Measurements from ENCODE around the gene CAPN15. TPM values are rescaled to one million over a fixed set of nuclear protein-coding genes. Genes with fewer than 3 reads are reported as not detected.
A peak's percentile ranks its signal among the peaks of the same experiment; 100 is the strongest.

The CAPN15 gene
- total and polyA plus RNA-seq, 8 donors: 16.7 to 57.2 (median 27.1) TPM

DNA sequence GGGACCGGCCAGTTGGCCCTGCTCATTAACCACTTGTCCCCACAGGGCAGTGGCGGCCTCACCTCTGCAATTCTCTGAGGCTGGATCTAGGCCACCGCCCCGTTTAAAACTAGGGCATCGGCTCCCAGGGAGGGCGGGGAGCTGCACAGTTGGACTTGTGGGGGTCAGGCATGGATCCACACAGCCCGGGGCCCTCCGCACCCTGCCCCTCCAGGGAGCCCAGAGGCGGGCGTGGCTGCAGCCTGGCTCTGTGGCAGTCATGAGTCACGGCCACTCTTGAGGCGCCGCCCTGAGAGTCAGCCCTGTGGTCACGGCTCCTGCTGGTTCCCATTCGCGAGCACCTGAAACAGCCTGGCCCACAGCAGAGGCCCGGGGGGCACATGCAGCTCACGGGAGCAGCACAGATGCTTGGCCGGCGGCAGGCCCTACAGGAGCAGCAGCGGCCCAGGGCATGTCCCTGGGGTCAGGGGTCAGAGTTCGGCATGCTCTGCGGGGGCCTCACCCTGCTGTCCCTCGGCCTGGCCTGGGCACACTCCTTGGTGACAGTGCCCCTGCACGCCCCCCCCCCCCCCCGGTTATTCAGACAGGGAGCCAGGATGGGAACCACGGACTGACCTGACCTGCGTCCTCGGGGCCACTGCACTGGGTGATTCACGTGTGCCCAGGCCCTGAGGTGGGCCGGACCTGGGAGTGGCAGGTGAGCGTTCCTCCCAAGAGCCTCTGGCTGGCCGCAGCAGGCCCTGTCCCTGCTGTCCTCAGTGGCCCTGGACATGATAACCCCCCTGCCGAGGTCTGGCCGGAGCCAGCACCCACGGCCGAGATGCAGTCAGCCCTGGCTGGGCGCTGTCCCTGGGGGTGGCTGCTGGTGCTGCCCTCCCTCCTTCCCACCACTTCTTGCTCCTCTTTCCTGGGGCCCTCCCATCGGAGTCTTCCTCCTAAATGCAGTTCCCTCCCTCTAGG is 8.2 kb downstream of the CAPN15 start:
- H3K4me1 ChIP-seq: peaks cover 0 to 7% of the 10 kb centered on the region in 2 donors
- peak; percentile 88 for ATAC-seq
- intact Hi-C loops (cut with DNase I): no loop called here
- H3K36me3 ChIP-seq: peaks cover 0 to 64% of the 10 kb centered on the region in 2 donors
- H3K4me3 ChIP-seq: no peak overlapping the region
- no peak overlapping the region for H3K27ac ChIP-seq
- TF ChIP-seq, protein P1, sequence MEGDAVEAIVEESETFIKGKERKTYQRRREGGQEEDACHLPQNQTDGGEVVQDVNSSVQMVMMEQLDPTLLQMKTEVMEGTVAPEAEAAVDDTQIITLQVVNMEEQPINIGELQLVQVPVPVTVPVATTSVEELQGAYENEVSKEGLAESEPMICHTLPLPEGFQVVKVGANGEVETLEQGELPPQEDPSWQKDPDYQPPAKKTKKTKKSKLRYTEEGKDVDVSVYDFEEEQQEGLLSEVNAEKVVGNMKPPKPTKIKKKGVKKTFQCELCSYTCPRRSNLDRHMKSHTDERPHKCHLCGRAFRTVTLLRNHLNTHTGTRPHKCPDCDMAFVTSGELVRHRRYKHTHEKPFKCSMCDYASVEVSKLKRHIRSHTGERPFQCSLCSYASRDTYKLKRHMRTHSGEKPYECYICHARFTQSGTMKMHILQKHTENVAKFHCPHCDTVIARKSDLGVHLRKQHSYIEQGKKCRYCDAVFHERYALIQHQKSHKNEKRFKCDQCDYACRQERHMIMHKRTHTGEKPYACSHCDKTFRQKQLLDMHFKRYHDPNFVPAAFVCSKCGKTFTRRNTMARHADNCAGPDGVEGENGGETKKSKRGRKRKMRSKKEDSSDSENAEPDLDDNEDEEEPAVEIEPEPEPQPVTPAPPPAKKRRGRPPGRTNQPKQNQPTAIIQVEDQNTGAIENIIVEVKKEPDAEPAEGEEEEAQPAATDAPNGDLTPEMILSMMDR (IDR thresholded peaks at IDR 0.05): no peak
- H3K27me3 ChIP-seq: no peaks in the 10 kb centered on the region
- DNase-seq: peak in 1 of 4 donors; percentile 58
- no peaks in the 10 kb centered on the region for H3K9me3 ChIP-seq

DNA sequence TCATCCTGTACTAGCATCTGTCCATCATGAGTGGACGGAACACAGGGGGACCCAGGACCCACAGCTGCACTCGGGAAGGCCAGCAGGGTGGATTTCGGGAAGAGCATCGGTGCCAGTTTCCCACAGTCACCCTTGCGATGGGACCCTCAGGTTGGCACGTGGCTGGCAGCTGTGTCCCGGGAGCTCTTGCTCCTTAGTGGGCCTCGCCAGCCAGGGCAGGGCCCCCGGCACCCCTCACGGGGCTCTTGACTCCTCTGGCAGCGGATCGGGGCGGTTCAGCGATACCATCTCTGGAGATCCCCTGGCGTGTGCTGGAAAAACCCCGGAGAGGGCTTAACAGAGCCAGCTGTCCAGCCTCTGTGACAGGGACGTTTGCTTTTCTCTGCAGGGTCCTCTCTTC is 9.2 kb downstream of the CAPN15 start:
- TF ChIP-seq, protein P1 (IDR thresholded peaks at IDR 0.05): no peak
- Histone ChIP-seq H3K4me1 (peaks cover 0 to 5% of the 10 kb centered on the region in 2 donors), H3K27ac (no peak overlapping the region), H3K36me3 (peaks cover 0 to 68% of the 10 kb centered on the region in 2 donors), H3K27me3 (no peaks in the 10 kb centered on the region), H3K9me3 (no peaks in the 10 kb centered on the region), H3K4me3 (no peak overlapping the region)
- no peak for ATAC-seq
- intact Hi-C loops (cut with DNase I): no loop called here
- DNase-seq: no peak

DNA sequence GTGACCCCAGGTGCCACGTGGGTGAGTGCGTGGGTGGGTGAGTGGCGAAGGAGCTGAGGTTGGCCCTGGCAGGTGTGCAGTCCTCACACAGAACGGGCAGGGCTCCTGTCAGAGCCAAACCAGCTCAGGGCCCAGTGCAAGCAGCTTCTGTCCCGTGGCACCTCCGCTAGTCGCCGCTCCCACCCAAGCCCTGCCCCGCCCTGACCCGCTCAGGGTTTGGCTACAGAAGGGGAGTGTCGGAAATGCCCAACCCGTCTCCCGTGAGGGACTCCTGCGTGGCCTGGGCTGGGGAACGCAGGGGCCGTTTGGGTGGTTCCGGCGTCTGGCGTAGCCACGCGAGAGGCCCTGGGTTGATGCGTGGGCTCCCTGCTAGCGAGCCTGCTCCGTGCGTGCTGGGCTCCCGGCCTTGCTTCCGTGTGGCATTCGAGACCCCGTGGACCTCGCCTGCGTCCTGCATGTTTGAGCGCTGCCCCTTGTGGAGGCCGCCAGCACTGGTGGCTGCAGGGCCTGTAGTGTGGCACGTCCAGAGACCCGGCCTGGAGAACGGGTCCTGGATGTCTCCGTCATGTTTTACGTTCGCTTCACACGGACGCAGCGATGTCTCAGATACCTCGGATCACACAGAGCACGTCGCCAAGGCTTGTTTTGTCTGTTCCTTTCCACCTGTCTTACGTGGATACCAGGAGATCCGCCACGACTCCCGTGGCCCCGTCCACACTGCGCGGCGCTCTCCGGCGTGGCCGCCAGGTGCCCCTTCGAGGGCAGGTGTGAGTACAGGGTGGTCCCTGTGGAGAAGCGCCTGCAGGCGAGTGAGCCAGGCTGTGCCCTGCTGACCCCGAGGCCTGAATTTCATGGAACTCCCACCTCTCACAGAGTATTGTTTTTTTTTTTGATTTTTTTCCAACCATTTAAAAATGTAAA is 10.2 kb downstream of the CAPN15 start:
- Histone ChIP-seq H3K9me3 (no peaks in the 10 kb centered on the region), H3K27ac (no peak overlapping the region), H3K4me3 (no peak overlapping the region), H3K36me3 (peaks cover 0 to 68% of the 10 kb centered on the region in 2 donors), H3K4me1 (peaks cover 0 to 5% of the 10 kb centered on the region in 2 donors), H3K27me3 (no peaks in the 10 kb centered on the region)
- TF ChIP-seq, protein P1 (IDR thresholded peaks at IDR 0.05): no peak
- intact Hi-C loops (cut with DNase I): no loop called here
- DNase-seq (no peak), ATAC-seq (no peak)

DNA sequence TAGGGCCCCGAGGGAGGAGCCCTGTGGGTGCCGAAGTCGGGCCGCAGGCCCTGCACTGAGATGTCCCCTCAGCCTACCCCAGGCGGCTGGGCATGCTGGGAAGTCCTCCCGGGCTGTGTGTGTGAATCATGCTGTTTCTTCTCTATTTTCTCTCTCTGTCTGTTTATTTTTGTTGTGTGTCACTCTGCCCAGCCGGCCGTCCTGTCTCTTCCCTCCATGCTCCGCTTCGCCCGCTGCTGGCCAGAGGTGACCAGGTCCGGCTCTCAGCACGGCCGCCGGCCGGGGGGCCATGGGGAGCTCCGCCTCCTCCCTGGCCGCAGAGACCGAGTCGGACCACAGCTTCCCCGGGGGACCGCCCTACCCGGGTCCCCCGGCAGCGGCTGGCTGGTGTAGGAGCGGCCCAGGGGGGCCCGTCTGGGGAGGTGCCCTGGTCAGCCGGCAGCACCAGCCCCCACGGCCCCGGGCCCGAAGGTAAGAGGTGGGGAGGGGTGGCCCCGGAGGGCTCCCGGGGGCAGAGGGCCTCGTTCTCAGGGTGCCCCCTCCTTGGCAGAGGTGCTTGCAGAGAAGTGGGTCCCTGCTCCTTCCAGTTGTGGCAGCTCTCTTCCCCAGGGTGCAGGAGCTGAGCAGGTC is 12.5 kb downstream of the CAPN15 start:
- no peak overlapping the region for H3K27ac ChIP-seq
- peaks cover 0 to 5% of the 10 kb centered on the region in 2 donors for H3K4me1 ChIP-seq
- H3K4me3 ChIP-seq: no peak overlapping the region
- TF ChIP-seq, protein P1 (IDR thresholded peaks at IDR 0.05): no peak
- H3K36me3 ChIP-seq: peaks cover 0 to 55% of the 10 kb centered on the region in 2 donors
- no peaks in the 10 kb centered on the region for H3K9me3 ChIP-seq
- intact Hi-C loops (cut with DNase I): no loop called here
- no peak for ATAC-seq
- no peak for DNase-seq
- no peaks in the 10 kb centered on the region for H3K27me3 ChIP-seq
